Transverse colon (tissue), 3 donors: Measurements from ENCODE around the gene GNG13.

Source experiments
- CTCF ChIP-seq, 5 experiments: fragments of 200-600 bp in 3 of 5; fragments of 450-650 bp in 2 of 5; sonication (generic) in 3 of 5; IDR thresholded peaks; 1 replicate in 2 of 5; 2 replicates in 3 of 5; pipeline ENCODE4 v1.5.1; 2016 to 2017; ENCODE audit warnings: antibody characterized with exemption in 5 of 5, inconsistent platforms in 3 of 5, mild to moderate bottlenecking in 2 of 5, moderate library complexity in 1 of 5
- POLR2A ChIP-seq: fragments of 450-650 bp; IDR thresholded peaks from one replicate; pipeline ENCODE4 v1.6.1; 2016; ENCODE audit warnings: antibody characterized with exemption, mild to moderate bottlenecking, moderate library complexity

DNA sequence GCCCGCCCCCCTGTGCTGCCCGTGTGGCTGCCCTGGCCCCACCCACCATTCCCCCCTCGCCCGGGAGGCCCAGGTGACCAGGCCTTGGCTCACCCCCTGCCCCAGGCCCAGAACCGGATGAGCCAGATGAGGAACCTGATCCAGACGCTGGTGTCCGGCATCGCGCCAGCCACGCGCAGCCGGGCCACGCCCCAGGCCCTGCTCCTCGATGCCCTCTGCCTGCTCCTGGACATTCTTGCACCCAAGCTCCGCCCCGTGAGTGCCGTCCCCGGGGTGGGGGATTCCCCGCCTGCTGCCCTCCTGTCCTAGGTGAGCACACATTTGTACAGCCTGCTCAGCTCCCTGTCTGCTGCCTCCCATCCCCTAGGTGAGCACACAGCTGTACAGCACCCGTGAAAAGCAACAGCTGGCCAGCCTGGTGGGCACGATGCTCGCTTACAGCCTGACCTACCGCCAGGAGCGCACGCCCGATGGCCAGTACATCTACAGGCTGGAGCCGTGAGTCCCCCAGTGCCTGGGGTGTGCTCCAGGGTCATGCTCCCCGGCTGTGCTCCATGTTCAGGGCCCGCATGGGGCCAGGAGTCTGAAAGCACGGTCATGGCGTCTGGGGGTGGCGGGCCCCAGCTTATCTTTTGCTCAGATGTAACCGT lies 4.8 kb downstream of the GNG13 start:
- TF ChIP-seq CTCF (IDR thresholded peaks at IDR 0.05) (no peak), POLR2A (no peak)
